ENCODE data around the gene REM1. TPM values are rescaled to one million over a fixed set of nuclear protein-coding genes. Genes with fewer than 3 reads are reported as not detected.
"Not testable (repeated sequence)": the region's sequence is repeated elsewhere in the genome, so short reads cannot be mapped to it uniquely, and the experiment has no call there.

The REM1 gene
- total and polyA plus RNA-seq, 10 donors = 0.79 to 8.1 (median 1.5) TPM

DNA sequence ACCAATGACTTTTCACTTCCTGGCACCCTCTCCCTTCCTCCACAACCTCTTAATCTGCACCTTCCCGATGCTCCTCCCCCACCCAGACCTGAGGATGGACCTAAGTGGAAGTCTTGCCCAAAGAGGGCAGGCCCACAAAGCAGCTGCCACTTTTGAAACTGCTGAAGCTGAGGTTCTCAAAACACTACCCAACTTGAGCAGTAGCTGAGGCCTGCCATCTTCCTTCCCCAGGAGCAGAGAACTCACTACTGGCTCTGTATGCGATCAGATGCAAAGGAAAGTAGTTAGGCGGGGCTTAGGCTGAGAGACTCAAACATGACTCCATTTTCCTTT is 40.7 kb downstream of the REM1 start:
- H3K4me1 ChIP-seq = peaks cover 27 to 68% (median 57%) of the 10 kb centered on the region in 6 donors

DNA sequence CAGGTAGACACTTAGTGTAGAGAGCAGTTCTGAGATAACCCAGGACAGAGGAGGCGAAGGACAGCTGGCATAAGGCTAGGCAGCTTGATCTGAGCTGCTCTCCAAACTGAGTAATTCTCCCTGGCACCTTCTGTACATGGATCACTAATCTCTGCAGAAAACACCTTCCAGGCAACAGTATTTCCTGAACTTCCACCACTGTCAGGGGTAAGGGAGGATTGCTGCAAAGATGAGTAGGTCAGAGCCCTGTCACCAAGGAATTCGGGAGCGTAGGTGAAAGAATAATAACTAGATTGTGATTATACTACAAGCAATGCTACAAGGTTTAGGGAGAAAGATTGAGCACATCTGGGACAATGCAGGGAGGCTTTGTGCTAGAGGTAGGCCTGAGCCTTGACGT is 41.1 kb downstream of the REM1 start:
- Histone ChIP-seq H3K4me3 (peak overlapping the region in 5 of 8 donors; percentile 84 to 99 (median 99)), H3K27me3 (replicated peaks in 1 of 7) (no peaks in the 10 kb centered on the region), H3K4me1 (peaks cover 27 to 72% (median 61%) of the 10 kb centered on the region in 6 donors), H3K27ac (peak overlapping the region in 4 of 8 donors; percentile 82 to 94 (median 92)), H3K9me3 (no peaks in the 10 kb centered on the region), H3K36me3 (peaks cover 0 to 33% (median 2%) of the 10 kb centered on the region in 6 donors)
- WGBS, 5 donors = 89 to 98% (median 91%) methylated on average over 4 of the region's 4 CpGs
- no peak for DNase-seq
- TF ChIP-seq POLR2A (IDR thresholded peaks at IDR 0.05) (no peak), POLR2AphosphoS5 (IDR thresholded peaks at IDR 0.05) (no peak)
- TF ChIP-seq, protein P1, sequence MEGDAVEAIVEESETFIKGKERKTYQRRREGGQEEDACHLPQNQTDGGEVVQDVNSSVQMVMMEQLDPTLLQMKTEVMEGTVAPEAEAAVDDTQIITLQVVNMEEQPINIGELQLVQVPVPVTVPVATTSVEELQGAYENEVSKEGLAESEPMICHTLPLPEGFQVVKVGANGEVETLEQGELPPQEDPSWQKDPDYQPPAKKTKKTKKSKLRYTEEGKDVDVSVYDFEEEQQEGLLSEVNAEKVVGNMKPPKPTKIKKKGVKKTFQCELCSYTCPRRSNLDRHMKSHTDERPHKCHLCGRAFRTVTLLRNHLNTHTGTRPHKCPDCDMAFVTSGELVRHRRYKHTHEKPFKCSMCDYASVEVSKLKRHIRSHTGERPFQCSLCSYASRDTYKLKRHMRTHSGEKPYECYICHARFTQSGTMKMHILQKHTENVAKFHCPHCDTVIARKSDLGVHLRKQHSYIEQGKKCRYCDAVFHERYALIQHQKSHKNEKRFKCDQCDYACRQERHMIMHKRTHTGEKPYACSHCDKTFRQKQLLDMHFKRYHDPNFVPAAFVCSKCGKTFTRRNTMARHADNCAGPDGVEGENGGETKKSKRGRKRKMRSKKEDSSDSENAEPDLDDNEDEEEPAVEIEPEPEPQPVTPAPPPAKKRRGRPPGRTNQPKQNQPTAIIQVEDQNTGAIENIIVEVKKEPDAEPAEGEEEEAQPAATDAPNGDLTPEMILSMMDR (IDR thresholded peaks at IDR 0.05 in 8 of 11, conservative IDR thresholded peaks at IDR 0.05 in 3 of 11) = no peak
- intact Hi-C loops (cut with DNase I; ENCODE audit: low total_unique reads) = no loop called here

More for the DNA sequence above, 40.7 kb downstream of the REM1 start:
- no peak for DNase-seq
- 58 to 76% (median 67%) methylated on average over 3 of the region's 3 CpGs for WGBS, 5 donors
- Histone ChIP-seq H3K27ac (peak overlapping the region in 5 of 8 donors; percentile 82 to 94 (median 92)), H3K27me3 (replicated peaks in 1 of 7) (no peaks in the 10 kb centered on the region), H3K9me3 (no peaks in the 10 kb centered on the region), H3K36me3 (peaks cover 0 to 28% (median under 1%) of the 10 kb centered on the region in 6 donors), H3K4me3 (peak overlapping the region; percentile 84 to 99 (median 98))
- intact Hi-C loops (cut with DNase I; ENCODE audit: low total_unique reads) = no loop called here
- TF ChIP-seq POLR2A (IDR thresholded peaks at IDR 0.05) = no peak

DNA sequence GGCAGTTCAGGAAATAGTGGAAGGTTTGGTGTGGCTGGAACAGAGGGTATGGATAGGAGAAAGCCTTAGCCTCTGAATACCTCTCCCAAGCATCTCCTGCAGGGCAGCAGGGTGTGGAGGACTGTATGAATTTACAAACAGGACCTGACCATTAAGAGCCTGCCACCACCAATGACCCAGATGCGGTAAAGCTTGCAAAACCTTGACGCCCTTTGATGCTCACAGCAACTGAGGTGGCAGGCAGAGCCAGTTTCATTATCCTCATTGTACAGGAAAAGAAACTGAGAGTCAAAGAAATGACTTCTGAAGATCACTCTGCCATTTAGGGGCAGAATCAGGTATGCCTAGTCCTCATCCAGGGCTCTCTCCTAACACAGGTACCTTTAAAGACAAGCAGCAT is 41.6 kb downstream of the REM1 start:
- intact Hi-C loops (cut with DNase I; ENCODE audit: low total_unique reads) = no loop called here
- Histone ChIP-seq H3K27me3 (replicated peaks in 1 of 7) (no peaks in the 10 kb centered on the region), H3K27ac (peak overlapping the region in 3 of 8 donors; percentile 92 to 94 (median 93)), H3K4me3 (peak overlapping the region in 2 of 8 donors; percentile 99), H3K4me1 (peaks cover 27 to 77% (median 66%) of the 10 kb centered on the region in 6 donors), H3K9me3 (no peaks in the 10 kb centered on the region), H3K36me3 (peaks cover 0 to 38% (median 2%) of the 10 kb centered on the region in 6 donors)
- DNase-seq = no peak
- 49 to 67% (median 59%) methylated on average over 2 of the region's 2 CpGs for WGBS, 5 donors
- TF ChIP-seq POLR2A (IDR thresholded peaks at IDR 0.05) = no peak
- TF ChIP-seq POLR2AphosphoS5 (IDR thresholded peaks at IDR 0.05) = no peak
- TF ChIP-seq, protein P1 (IDR thresholded peaks at IDR 0.05 in 8 of 11, conservative IDR thresholded peaks at IDR 0.05 in 3 of 11) = no peak

DNA sequence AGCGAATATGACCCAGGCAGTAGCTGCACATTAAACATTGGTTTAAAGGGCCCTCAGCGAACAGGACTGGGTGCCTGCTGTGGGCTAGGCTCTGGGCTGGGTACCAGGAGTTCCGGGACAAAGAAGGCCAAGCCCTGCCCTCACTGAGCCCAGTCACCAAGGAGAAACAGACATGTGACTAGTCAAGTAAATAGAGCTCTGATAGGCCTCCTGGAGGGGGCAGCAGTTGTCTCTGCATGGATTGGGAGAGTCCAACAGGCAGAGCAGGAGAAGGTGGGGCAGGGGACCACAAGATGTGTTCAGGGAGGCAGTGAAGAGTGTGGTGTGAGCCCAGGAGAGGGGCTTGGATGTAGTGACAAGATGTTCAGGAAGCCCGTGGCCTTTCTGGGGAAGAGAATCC is 42.3 kb downstream of the REM1 start:
- Histone ChIP-seq H3K27ac (peak overlapping the region in 3 of 8 donors; percentile 92 to 94 (median 93)), H3K36me3 (peaks cover 0 to 45% (median 2%) of the 10 kb centered on the region in 6 donors), H3K27me3 (replicated peaks in 1 of 7) (no peaks in the 10 kb centered on the region), H3K4me3 (peak overlapping the region in 1 of 8 donors; percentile 99), H3K9me3 (no peaks in the 10 kb centered on the region), H3K4me1 (peaks cover 27 to 84% (median 73%) of the 10 kb centered on the region in 6 donors)
- TF ChIP-seq, protein P1 (IDR thresholded peaks at IDR 0.05 in 8 of 11, conservative IDR thresholded peaks at IDR 0.05 in 3 of 11) = no peak
- TF ChIP-seq POLR2AphosphoS5 (IDR thresholded peaks at IDR 0.05) (no peak), POLR2A (IDR thresholded peaks at IDR 0.05) (no peak)
- DNase-seq = no peak
- intact Hi-C loops (cut with DNase I; ENCODE audit: low total_unique reads) = no loop called here
- 67 to 87% (median 72%) methylated on average over 4 of the region's 4 CpGs for WGBS, 5 donors

DNA sequence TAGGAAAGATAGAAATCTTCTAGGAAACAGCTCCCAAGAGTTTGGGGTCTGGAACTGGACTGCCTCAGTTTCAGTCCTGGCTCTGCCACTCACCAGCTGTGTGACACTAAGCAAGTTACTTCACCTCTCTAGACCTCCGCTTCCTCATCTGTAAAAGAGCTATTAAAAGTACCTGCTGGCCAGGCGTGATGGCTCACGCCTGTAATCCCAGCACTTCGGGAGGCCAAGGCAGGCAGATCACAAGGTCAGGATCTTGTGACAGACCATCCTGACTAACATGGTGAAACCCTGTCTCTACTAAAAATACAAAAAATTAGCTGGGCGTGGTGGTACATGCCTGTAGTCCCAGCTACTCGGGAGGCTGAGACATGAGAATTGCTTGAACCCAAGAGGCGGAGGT is 46.2 kb downstream of the REM1 start:
- Histone ChIP-seq H3K4me3 (peak overlapping the region in 1 of 8 donors; percentile 4), H3K27ac (peak overlapping the region in 6 of 8 donors; percentile 7 to 79 (median 66)), H3K4me1 (peaks cover 22 to 95% (median 72%) of the 10 kb centered on the region in 6 donors), H3K36me3 (peaks cover 0 to 68% (median 11%) of the 10 kb centered on the region in 6 donors)
- 45 to 80% (median 64%) methylated on average over 7 of the region's 7 CpGs for WGBS, 5 donors
- H3K9me3 ChIP-seq; DNase-seq; intact Hi-C loops (cut with DNase I; ENCODE audit: low total_unique reads); H3K27me3 ChIP-seq (replicated peaks in 1 of 7): not testable (repeated sequence)
